Left cardiac atrium (tissue), 2 donors: Measurements from ENCODE around the gene DNAJC27. TPM values are rescaled to one million over a fixed set of nuclear protein-coding genes. Genes with fewer than 3 reads are reported as not detected.

Experiments used
- total RNA-seq, 2 donors: library from RNA; stranded (reverse); fragmentation: NEBNext Ultra II Directional; extraction: Animal tissue kit (Norgen Biotek cat#: 25700); gene quantifications; one replicate each; pipeline ENCODE4 v1.2.1, GENCODE V29; 2021
- donor health status: DM: no; HTN: yes; CAD: no; lungs with severe emphysema.
- donor health status: DM: yes; HTN: yes; CAD: no.

The DNAJC27 gene
- total RNA-seq, 2 donors from 2014 or later, result 7.0 to 8.3 TPM

Other genes starting within 250 kb of the DNAJC27 start
- gene PTRHD1, start 178.6 kb downstream of the DNAJC27 start, total RNA-seq, result 10 to 100 TPM; 19.8 to 24.3 TPM
- 1 to 10 TPM; 3.0 to 4.2 TPM for gene CENPO, start 178.5 kb downstream of the DNAJC27 start, total RNA-seq
- gene ADCY3, start 51.7 kb downstream of the DNAJC27 start, total RNA-seq, result 10 to 100 TPM; 42.7 to 44.0 TPM
- gene EFR3B, start 70.1 kb upstream of the DNAJC27 start, total RNA-seq, result 1 to 10 TPM; 7.5 to 8.7 TPM
- gene POMC, start 196.6 kb upstream of the DNAJC27 start, total RNA-seq, result 10 to 100 TPM in 1 of 2 donors, 1 to 10 TPM in 1; 5.3 to 10.6 TPM